ES-I3 (cell line): ENCODE results near the gene GOLM1.

Source experiments
- H3K36me3 ChIP-seq: 2 replicates; pipeline ENCODE4 v1.6.1; 2013; ENCODE audit warnings: mild to moderate bottlenecking, low read length, control low read depth, moderate library complexity; ENCODE audit not compliant: insufficient read depth
- H3K4me1 ChIP-seq: 2 replicates; pipeline ENCODE4 v1.6.1; 2013; ENCODE audit warnings: mild to moderate bottlenecking, control low read depth, low read length; ENCODE audit not compliant: insufficient read depth
- H3K9ac ChIP-seq: 2 replicates; pipeline ENCODE4 v1.6.1; 2013; ENCODE audit warnings: low read depth, mild to moderate bottlenecking, low read length, moderate library complexity
- H3K9me3 ChIP-seq: 2 replicates; pipeline ENCODE4 v1.6.1; 2013; ENCODE audit warnings: mild to moderate bottlenecking, low read length, moderate library complexity; ENCODE audit not compliant: control insufficient read depth, insufficient read depth

Gene GOLM1

GRCh38 chr9:86043999-86044398, 55.4 kb downstream of the GOLM1 start:
- Histone ChIP-seq H3K9ac (no peak overlapping the region), H3K4me1 (no peaks in the 10 kb centered on the region), H3K9me3 (no peaks in the 10 kb centered on the region), H3K36me3 (no peaks in the 10 kb centered on the region)

DNA sequence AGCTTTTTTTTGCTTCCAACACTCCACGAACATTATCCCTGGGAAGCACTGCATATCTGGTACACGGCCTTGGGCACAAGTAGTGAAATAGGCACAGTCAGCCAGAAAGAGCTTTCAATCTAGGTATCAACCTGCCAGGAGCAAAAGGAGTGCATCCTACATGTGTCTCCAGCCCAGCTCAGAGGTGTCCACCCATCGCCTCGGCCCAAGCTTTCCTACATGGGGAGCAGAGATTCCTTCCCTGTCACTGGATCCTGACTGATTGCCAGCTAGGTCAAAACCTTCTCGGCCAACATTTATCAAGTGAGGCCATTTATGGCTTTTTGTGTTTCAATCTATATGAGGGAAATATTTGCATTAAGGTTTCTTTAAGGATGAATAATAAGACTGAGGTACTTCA, 55.8 kb downstream of the GOLM1 start:
- no peaks in the 10 kb centered on the region for H3K36me3 ChIP-seq
- no peaks in the 10 kb centered on the region for H3K4me1 ChIP-seq
- no peaks in the 10 kb centered on the region for H3K9me3 ChIP-seq
- H3K9ac ChIP-seq = no peak overlapping the region

- Histone ChIP-seq H3K36me3 (no peaks in the 10 kb centered on the region), H3K9ac (no peak overlapping the region), H3K9me3 (no peaks in the 10 kb centered on the region), H3K4me1 (no peaks in the 10 kb centered on the region)
Observed at GRCh38 chr9:86042199-86042978, 57.0 kb downstream of the GOLM1 start.

DNA sequence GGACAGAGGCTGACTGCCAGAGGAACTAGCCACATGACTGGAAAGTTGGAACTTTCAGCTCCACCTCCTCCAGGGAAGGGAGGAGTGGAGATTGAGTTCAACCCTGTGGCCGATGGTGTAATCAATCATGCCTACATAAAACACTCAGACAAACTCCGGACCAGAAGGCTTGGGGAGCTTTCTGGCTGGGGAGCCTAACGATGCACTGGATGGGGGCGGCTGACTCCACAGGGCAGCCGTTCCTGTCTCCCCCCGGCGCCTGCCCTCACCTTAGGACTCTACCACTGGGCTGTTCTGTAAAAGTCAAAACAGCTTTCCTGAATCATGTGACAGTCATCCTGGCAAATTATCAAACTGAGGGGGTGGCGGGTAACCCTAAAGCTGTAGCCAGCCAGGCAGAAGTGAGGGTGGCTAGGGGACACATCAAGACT, 58.0 kb downstream of the GOLM1 start:
- H3K9ac ChIP-seq = no peak overlapping the region
- 0 out of 2 replicates have a peak, but pooled peaks cover 2% of the 10 kb centered on the region for H3K36me3 ChIP-seq
- H3K4me1 ChIP-seq = no peaks in the 10 kb centered on the region
- no peaks in the 10 kb centered on the region for H3K9me3 ChIP-seq

DNA sequence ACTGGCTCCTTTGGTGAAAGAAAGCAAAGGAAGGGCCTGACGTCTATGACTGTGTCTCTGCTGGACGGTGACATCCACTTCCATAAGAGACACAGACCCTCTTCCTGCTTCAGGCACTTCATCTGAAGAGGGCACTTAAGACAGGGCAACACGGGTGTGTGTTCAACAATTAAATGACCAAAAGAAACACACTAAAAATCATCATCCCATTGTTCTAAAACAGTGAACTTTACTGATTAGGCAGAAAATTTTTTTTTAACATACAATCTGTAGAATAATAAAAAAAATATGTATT, 58.5 kb downstream of the GOLM1 start:
- Histone ChIP-seq H3K36me3 (0 out of 2 replicates have a peak, but pooled peaks cover 2% of the 10 kb centered on the region), H3K9me3 (no peaks in the 10 kb centered on the region)

GRCh38 chr9:86039991-86040860, 59.1 kb downstream of the GOLM1 start:
- Histone ChIP-seq H3K9ac (no peak overlapping the region), H3K36me3 (0 out of 2 replicates have a peak, but pooled peaks cover 2% of the 10 kb centered on the region), H3K4me1 (no peaks in the 10 kb centered on the region), H3K9me3 (no peaks in the 10 kb centered on the region)

More for the DNA sequence above, 58.5 kb downstream of the GOLM1 start:
- H3K9ac ChIP-seq = no peak overlapping the region
- no peaks in the 10 kb centered on the region for H3K4me1 ChIP-seq

GRCh38 chr9:86036555-86036954, 62.8 kb downstream of the GOLM1 start:
- Histone ChIP-seq H3K4me1 (no peaks in the 10 kb centered on the region), H3K9me3 (no peaks in the 10 kb centered on the region), H3K9ac (no peak overlapping the region), H3K36me3 (0 out of 2 replicates have a peak, but pooled peaks cover 2% of the 10 kb centered on the region)

DNA sequence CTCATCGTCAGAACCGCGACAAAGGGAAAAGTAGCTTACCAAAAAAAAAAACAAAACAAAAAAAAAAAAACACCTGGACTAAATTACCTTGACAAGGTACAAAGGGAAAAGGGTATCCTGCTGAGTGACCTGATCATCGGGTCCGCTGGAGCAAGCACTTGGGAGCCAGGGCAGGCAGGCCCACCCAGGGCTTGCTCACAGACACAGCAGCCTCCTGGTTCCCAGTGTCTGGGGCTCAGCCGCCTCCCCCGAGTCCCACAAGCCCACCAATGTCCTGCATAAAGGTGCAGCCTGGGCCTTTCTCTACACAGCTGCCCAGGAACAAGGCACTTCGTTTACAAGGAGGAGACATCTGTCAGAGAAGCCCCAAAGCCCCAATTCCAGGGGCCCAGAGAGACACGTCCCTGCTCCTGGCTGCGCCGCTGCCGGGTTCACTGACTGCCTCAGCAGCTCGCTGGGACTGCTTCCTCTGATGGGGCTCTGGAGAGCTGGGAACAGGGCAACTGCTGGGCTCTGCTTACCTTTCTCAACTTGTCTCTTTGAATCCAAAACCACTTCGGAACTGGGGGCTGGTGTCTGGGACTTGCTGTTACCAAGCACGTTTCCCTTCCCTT, 63.4 kb downstream of the GOLM1 start:
- no peak overlapping the region for H3K9ac ChIP-seq
- H3K36me3 ChIP-seq = 0 out of 2 replicates have a peak, but pooled peaks cover 2% of the 10 kb centered on the region
- H3K9me3 ChIP-seq = no peaks in the 10 kb centered on the region
- H3K4me1 ChIP-seq = no peaks in the 10 kb centered on the region

DNA sequence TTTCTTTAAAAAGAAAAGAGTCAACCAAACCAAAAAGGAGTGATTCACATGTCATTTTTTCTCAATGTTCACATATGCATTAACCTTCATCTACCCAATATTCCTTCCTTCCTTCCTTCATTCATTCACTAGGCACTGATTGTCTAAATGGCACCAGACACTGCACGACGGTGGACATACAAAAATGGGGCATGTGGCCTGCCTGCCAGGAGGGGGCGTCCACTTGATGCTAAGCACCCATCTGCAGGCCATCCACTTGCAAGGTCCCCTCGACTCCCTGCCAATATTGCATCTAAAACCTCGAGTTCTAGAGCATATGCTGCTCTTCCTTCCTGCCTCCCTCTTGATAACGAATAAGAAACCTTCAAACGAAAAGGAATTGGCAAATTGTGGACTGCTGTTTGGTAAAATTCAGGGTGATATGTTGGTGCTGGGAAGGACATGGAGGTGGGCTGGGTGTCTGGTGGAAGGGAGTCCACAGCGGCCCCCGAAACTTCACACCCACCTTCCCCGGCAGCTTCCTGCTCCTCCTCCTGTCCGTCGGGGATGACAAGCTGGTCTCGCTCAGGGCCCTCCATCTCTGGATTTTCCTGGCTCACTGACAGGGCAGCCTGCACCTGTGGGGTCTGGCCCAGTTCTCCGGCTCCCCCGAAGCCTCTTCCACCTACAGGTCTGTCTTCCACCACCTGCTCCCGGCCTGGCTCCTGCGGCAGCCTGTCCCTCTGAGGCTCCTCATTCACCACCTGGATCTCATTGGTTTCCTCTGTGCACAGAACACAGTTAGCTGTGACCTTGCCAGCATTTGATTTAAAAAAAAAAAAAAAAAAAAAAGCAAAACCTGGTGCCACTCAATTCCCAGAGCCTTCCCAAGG, 64.3 kb downstream of the GOLM1 start:
- H3K9ac ChIP-seq = no peak overlapping the region
- 0 out of 2 replicates have a peak, but pooled peaks cover 2% of the 10 kb centered on the region for H3K36me3 ChIP-seq
- no peaks in the 10 kb centered on the region for H3K4me1 ChIP-seq
- H3K9me3 ChIP-seq = no peaks in the 10 kb centered on the region

DNA sequence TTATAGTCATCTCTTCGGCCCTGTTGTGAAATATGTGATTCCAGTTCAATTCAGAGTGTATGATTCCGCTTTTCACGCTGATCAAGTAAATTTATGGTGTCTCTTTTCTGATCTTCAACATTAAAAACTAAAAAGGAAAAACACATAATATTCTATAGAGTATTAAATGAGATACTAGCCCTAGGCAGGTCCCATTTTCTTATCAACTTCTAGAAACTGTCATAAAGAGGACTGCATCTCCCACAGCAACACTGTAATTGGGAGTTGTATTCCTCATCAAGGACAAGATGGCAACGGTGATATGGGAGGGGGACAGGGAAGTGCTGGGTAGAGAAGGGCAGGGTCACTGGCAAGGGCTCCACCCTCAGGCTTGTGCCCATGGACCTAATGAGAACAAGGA, 71.6 kb downstream of the GOLM1 start:
- H3K9ac ChIP-seq = no peak overlapping the region
- no peaks in the 10 kb centered on the region for H3K4me1 ChIP-seq
- H3K36me3 ChIP-seq = no peaks in the 10 kb centered on the region; the same call in none of the 2 replicates

DNA sequence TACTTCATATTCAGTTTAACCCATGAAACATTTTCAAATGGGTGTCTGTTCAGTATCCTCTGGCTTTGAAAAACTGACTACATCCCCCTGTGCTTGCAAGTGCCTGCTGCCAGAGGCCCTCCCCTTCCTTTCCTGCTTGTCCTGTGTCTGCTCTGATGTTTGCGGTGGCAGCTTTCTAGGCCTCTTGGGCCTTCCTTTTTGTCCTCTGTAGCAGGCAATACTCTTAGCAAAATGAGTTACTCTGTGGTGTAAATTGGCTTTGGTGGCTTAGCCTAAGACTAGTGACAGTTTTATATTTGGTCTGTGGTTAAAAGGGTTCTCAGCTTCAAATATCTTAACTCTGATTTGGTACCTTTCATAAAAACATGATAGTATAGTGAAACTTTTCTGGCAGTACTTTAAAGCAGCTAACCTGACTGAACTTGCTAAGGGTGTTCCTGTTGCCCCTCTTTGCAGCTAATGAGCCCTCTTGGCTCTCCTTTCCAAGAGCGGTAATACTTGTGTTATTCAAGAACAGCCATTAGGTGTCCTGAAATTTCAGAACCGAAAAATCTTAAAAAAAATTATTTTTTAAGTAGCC, 76.6 kb downstream of the GOLM1 start:
- H3K4me1 ChIP-seq = no peaks in the 10 kb centered on the region
- H3K9ac ChIP-seq = no peak overlapping the region
- no peaks in the 10 kb centered on the region for H3K9me3 ChIP-seq
- H3K36me3 ChIP-seq = peaks cover 10% of the 10 kb centered on the region

More for the DNA sequence above, 71.6 kb downstream of the GOLM1 start:
- no peaks in the 10 kb centered on the region for H3K9me3 ChIP-seq

DNA sequence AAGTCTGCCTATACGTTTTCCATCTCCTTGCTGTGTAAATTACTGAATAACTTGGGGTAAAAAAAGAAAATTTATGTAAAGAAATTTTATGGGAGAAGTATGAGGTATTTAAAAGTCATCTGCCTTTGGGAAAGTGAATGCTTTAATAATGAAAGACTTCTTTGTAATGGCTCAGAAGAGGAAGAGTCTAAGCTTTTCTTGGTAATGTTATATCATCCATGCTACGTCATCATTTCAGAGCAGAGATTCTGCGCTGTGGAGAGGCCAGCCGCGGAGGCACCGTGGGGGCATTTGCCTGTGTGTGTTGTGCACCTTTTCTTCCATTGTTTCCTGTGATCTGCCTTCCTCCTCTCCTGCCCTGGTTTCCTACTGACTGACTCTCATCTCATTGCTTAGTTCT, 78.2 kb downstream of the GOLM1 start:
- peaks cover 10% of the 10 kb centered on the region for H3K36me3 ChIP-seq
- no peak overlapping the region for H3K9ac ChIP-seq
- no peaks in the 10 kb centered on the region for H3K4me1 ChIP-seq
- H3K9me3 ChIP-seq = no peaks in the 10 kb centered on the region

- Histone ChIP-seq H3K9ac (no peak overlapping the region), H3K36me3 (peaks cover 10% of the 10 kb centered on the region)
Observed at GRCh38 chr9:86020731-86021130, 78.6 kb downstream of the GOLM1 start.

More at GRCh38 chr9:86020731-86021130, 78.6 kb downstream of the GOLM1 start:
- H3K9me3 ChIP-seq = no peaks in the 10 kb centered on the region
- no peaks in the 10 kb centered on the region for H3K4me1 ChIP-seq
